ENCODE measurements around the gene SMIM10L2A.
"Not testable (repeated sequence)": the region's sequence is repeated elsewhere in the genome, so short reads cannot be mapped to it uniquely, and the experiment has no call there.

The SMIM10L2A gene

DNA sequence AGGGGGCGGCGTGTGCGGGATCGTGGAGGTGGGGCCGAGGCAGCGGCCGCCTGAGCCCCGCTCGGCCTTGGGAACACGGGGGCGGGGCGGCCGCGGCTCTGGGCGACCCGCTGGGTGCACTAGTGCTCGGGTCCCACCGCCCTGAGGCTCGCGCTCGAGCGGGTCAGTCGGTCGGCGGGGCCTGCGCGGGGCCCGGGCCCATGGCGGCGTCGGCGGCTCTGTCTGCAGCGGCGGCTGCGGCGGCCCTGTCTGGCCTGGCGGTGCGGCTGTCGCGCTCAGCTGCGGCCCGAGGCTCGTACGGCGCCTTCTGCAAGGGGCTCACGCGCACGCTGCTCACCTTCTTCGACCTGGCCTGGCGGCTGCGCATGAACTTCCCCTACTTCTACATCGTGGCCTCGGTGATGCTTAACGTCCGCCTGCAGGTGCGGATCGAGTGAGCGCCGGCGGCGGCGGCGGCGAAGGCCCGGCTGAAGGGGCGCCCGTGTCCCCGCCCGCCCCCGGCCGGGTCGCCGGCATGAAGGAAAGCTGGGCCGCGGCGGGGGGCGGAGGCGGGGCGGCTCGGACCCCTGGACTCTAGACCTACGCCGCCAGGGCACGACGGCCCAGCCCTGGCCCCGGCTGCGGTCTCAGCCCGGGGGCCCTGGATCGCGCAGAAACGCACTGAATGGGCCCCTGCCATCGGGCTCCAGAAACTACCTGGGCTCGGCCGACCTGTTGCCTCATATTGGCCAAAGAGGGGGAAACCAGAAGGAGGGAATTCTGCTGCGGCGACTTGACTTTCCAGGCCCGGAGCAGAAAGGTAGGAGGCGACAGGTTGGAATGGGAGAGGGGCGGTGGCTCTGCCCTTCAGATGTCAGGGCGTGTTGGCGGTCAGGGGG, at the start of gene SMIM10L2A:
TSS of gene SMIM10L2A (plus strand) at position 13 of the 878 bp plus-strand sequence. CDS start at position 201, 188 bp downstream.
- no peak for DNase-seq

DNA sequence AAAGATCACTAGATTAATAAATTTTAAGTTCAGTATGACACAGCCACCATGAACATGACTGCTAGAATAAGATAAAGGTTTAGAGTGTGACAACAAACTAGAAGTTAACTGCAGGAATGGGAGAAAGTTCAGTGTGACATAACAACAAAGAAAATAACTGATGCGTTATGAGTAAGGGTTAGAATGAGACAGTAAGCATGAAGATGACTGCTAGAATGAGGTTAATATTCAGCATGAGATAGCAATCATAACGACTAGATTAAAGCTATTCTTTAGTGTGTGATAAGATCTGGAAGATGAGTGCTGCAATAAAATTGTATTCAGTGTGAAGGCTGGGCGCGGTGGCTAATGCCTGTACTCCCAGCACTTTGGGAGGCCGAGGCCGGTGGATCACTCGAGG, 48.4 kb upstream of the SMIM10L2A start:
- DNase-seq: no peak

DNA sequence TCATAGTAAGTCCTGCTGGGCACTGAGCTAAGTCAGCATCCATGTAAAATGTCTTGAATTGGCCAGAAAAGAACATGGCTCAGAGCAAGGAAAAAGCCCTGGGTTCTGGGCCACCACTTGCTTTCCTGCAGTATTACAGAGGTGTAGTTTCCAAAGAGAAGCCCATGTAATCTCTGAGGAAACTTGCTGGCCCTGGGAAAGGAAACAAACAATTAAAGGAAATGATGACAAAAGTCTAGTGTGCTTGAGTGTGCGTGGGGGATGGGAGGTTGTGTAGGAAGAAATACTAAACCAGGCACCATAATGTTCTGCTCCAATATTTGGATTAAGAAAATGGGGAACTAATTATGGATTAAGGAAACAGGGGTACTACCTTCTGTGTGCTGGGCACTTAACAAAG, 39.5 kb upstream of the SMIM10L2A start:
- no peak for DNase-seq

DNA sequence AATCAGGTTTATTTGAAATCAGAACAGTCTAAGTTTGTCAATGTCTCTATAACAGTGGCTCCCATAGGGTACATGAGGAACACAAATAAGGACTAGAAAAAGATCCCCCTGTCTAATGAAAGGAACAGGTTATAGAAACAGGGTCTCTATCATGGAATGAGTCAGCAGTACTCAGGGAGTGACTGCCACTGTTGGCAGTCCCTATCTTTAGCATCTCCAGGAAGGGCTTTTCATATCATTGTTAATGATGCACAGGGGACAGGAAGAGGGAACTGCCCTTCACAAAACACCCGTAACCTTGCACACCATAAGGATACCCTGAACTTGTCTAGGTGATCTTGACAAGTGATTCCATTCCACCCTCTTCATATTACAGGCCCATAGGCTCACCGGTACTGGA, 38.5 kb upstream of the SMIM10L2A start:
- DNase-seq: no peak

DNA sequence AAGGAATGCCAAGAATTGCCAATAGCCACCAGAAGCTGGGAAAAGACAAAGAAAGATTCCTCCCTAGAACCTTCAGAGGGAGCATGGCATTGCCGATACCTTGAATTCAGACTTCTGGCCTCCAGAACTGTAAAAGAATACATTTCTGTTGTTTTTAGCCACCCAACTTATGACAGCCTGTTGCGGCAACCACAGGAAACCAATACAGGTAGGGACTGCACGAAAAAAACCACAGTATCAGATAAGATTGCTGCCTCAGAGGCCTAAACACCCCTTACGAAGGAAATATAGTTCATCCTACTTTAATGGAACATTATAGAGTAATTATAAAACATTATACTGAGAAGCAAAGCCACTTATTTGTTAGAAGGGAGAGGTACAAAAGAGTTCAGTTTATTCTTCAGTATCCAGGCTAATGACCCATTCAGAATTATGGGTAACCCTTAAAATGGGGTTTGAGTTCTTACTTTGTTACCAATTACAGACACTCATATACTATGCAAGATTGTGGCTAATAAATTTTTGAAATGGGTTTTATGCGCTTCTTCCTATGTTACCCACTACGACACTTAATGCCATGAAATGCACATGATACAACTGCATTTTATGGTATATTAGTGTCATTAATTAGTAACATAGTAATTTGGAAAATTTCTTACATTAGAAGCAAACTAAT, 37.4 kb upstream of the SMIM10L2A start:
- no peak for DNase-seq

DNA sequence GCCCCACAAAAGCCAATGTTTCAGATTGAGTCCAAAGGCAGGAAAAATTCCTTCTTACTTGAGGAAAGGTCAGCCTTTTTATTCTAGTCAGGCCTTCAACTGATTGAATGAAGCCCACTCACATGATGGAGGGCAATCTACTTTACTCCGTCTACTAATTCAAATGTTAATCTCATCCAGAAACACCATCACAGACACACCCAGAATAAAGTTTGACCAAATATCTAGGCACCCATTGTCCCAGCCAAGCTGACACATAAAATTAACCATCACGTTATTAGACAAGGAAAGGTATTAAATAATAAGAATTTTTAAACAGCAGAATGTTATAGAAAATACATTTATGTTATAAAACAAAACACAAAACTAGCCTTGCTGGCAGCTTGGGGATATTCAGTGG, 32.9 kb upstream of the SMIM10L2A start:
- DNase-seq: no peak

DNA sequence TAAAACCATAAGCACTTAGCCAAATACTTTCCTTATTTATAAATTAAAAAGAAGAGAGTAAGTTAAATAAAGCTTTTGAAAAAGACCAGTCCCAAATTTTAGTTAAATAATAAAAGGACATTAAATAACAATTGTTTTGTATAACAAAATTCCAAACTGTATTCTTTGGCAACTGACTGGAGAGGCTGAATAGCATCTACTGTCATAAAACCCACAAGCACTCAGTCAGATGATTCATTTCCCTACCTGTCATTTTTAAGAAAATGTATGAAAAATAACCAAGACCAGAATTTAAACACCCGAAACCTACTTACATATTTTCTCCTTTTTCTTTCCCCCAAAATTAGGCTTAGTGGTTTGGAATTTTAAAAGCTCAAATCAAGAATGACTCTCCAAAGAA, 32.5 kb upstream of the SMIM10L2A start:
- no peak for DNase-seq

DNA sequence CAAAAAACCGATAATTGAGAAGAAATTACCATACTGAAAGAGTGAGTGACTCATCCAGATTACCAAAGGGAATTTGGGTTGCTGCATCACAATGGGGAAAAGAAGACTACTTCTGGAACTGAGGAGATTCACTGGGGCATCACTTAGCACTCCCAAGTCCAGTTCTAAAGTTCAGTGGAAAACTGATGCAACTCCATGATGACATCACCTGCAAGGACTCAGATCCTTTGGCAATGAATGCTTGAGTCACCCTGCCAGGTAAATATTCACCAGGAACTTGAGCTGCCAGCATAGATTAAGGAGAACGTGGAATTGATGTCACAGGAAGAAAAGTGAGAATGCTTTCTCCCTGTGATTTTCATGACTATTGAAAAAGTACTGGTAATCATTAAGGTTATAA, 32.0 kb upstream of the SMIM10L2A start:
- no peak for DNase-seq

DNA sequence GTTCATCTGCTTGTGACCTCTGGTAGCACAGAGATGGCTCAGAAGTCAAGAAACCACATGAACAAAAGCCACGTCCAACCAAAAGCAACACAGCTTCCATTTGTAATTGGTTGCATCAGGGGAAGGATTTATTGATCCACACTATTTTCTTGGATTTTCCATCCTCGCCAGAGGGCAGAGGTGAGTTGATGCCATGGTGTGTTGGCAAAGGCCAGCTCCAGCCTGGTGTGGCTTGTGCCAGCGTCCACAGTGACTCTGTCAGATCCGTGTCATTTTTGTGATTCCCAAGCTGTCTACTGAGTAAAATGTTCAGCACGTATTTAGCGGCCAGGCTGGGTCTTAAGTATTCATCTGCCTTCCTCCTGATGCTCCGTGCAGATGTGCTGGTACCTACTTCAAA, 30.0 kb upstream of the SMIM10L2A start:
- no peak for DNase-seq

DNA sequence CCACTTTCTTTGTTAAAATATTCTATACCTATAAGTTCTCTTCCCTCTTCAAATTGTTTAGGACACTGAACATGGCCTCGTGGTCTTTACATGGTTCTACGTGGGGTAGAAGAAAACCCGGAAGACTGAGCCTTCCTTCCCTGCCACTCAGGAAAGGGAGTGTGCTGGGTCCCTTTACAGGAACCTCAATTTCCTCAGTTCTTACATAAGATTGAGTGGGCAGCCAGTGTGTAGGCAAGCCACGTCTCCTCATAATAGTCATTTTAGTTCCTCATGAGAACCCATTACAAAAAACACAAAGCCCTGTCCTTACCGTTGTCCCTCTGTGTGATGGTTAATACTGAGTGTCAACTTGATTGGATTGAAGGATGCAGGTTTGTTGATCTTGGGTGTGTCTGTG, 28.7 kb upstream of the SMIM10L2A start:
- DNase-seq: no peak

DNA sequence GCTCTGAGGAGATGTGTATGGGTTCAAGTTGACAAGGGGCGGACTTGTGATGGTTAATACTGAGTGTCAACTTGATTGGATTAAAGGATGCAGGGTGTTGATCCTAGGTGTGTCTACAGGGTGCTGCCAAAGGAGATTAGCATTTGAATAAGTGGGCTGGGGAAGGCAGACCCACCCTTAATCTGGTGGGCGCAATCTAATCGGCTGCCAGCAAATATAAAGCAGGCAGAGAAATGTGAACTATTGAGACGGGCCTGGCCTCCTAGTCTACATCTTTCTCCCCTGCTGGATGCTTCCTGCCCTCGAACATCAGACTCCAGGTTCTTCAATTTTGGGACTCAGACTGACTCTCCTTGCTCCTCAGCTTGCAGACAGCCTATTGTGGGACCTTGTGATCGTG, 26.7 kb upstream of the SMIM10L2A start:
- DNase-seq: no peak

DNA sequence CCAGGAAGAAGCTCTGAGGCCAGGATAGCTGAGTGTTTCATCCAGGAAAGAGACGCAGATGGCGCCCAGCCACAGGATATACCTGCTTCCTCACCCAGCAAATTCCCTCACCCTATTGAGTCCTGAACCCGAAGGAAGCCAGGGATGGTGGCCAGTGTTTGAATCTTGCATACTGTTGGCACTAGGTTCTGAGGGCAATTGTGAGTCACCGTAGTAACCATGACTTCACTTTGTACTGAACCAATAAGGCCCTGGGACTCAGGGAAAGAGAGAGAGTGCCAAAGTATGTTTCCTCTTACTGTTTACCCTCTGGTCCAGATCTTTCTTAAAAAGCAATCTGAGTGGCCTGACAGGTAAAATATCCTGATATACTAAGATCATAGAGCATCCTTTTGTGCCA, 25.6 kb upstream of the SMIM10L2A start:
- no peak for DNase-seq

DNA sequence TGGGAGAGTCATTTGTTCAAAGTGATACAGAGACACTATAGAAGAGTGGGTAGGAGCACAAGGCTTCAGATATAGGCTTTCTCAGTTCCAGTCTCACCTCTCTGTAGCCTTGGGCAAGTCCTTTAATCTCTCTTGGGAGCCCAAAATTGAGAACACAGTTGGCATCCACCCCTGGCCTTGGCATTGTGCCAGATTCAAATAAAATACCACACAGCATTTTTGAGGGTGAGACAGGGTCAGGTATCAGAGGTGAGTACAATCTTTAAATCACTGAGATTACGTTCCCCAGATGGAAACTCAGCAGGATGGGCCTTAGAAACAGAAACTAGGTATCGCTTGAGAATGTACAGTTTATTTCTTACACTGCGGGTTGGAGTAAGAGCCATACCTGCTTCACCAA, 25.2 kb upstream of the SMIM10L2A start:
- DNase-seq: no peak

DNA sequence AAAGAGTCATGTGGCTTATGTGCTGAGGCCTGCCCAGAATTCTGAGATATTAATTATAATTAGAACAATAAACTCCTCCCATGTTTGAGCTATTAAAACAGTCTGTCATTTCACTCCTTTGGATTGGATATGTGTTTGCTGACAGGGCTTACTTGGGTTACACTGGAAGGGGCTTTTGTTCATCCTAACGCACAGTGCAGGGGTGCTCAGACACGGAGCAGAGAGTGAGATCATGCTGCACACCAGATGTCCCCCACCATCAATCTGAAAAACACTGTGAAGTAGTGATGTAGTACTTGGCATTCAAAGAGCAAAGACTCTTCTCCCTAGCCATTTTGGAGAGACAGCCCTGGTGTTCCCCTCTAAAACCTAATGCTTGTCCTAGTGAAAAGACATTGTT, 24.1 kb upstream of the SMIM10L2A start:
- DNase-seq: no peak

DNA sequence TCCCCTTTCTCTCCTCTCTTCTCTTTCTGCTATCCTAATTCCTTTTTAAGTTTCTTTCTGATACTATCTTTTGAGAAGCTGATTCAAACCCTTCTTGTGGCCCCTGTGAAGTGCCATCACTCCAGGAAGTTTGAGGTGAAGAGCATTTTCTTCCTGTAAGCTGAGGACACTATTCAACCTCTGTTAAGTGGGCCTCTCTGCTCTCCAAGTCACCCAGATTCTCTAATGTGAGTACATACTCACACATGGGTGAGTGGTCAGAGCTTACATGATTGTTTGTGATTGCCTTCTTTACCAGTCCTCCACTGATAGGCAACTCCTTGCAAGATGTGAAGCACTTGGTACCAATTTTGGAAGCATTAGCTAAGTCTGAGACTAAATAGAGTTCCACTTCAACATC, 18.4 kb upstream of the SMIM10L2A start:
- DNase-seq: no peak

DNA sequence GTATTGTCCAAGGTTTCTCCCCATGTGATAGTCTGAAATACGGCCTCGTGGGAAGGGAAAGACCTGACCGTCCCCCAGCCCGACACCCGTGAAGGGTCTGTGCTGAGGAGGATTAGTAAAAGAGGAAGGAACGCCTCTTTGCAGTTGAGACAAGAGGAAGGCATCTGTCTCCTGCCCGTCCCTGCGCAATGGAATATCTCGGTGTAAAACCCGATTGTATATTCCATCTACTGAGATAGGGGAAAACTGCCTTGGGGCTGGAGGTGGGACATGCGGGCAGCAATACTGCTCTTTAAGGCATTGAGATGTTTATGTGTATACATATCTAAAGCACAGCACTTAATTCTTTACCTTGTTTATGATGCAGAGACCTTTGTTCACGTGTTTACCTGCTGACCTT, 15.3 kb upstream of the SMIM10L2A start:
- DNase-seq: not testable (repeated sequence)

DNA sequence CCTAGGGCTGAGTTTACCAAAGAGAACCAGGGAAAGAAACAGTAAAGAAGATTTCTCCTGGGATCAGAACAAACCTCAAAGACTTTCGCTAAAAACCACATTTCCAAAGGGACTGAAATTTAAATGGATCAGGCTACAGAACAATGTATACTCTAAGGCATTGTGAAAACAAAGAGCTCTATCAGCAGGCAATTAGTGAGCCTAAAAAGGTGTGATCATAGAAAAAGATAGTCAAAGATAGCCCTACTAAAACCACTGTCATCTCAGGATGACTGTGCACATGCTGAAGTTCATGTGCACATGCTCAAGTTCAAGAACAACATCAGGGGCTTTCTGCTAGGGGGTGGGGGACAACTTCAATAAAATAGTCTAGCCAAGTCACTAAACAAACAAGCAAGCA, 12.9 kb upstream of the SMIM10L2A start:
- no peak for DNase-seq

DNA sequence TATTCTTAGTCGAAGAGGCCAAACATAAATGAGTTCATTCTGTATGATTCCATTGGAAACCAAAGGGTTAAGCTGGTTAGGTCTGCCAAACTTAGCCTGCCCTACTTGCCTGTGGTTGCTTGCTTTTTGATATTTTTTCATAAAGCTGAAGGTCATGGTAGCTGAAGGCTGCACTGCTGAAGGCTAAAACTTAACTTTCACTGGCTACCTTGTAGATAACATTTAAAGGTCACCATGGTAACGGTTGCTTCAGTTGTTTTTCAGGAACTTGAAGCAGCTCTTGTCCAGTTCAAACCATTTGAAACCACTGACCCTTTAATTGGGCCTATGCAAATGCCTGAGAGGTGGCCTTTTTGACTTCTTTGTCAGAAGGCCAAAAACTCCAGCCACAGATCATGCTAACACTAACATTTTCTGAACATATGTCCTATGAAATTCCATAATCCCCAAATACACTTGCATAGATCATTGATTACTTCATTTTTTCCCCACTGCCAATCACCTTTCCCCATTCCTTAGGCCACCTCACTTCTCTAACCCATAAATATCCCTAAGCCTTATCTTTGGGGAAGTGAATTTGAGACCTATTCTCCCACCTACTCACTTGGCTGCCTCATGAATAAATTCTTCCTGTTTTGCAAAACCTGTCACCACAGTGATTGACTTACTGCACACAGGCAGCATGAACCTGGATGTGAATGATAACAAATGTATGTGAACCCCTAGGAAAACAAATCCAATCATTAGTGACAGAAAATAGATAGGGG, 10.7 kb upstream of the SMIM10L2A start:
- no peak for DNase-seq

DNA sequence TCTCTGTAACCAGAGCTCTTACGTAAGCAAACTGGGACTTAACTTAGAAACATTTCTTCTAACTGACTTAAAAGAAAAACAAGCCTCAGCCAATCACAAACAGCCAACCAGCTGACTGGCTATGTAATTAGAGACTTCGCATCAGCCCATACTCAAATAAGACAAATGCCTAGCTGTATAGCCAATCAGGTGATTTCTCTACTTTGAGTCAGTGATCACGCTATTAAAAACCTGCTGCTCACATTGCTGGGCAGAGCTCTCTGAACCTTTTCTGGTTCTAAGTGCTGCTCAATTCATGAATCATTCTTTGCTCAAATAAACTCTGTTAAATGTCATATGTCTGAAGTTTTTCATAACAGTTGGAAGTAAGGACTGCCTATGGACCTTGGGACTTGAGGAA, 9.9 kb upstream of the SMIM10L2A start:
- DNase-seq: no peak

DNA sequence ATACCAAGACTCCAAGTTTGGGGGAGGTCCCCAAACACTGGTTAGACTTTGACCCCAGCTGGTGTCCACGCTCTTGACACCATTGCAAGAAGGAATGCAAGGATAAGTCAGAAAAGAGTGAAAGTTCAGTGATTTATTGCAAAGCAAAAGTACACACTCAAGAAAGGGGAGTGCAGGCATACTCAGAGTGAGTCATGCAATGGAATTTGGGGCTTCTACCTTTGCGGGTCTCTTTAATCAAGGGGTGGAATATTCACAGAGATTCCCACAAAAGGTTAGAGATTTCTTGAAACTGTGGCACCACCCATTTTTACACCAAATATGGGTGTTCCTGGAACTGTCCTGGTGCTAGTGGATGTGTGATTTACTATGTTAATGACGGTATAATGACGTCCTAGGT, 5.2 kb upstream of the SMIM10L2A start:
- no peak for DNase-seq

DNA sequence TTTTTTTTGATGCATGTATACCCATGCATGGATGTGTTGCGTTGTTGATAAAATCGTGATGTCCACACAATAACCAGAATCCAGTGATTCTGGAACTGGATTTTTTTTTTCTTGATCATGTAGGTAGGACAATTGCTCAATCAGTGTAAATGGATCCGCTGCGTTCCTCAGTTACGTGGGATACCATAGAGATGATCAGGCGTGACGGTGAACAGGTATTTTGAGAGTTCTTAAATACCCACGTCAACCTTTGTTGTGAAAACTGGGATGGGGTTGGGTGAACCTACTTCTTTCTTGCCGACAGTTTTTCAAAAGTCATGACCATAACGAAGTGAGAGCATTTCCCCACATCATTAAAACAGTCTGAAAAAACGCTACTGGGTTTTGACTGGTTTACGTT, 913 bp upstream of the SMIM10L2A start:
- DNase-seq: no peak

DNA sequence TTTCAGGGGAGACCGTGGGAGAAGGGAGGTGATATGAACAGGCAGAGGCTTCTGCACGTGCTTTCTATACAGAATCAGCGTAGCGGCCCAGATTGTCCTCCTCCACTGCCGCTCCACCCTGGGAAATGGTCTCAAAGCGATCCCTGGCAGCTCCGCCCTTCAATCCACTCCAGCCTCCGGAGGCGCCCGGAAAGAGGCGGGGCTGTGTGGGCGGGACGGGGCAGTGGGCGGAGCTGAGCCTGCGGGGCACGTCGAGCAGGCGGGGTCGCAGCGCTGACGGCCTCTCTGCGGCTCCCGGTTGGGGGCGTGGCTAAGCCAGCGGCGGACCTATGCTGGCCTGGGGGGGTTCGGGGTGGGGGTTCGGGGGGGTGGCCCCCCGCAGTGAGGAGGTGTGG, 210 bp upstream of the SMIM10L2A start:
- peak; percentile 66 for DNase-seq

DNA sequence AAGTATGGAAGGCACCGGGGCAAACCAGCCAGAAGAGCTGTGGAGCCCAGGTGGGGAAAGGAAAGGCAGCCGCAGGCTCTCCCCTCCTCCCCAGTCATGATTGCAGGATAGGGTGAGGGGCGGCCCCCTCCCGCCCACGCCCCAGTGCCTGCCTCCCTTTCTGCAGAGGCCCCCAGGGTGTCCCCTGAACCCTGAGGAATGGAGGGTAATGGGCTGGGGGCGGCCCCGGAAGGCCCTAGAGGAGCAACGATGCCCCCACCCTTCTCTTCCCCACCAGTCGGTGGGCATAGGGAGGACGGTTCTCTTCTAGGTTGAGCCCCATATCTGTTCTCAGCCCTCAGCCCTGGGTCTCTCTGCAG, 1.0 kb downstream of the SMIM10L2A start:
- not testable (repeated sequence) for DNase-seq

Measured in NCI-H146 (cell line).